GM12892 (cell line): ENCODE data around the gene PLEKHA5.
"Not testable (repeated sequence)": the region's sequence is repeated elsewhere in the genome, so short reads cannot be mapped to it uniquely, and the experiment has no call there.

Source experiments
- POLR2A ChIP-seq: IDR thresholded peaks from 2 replicates; pipeline ENCODE4 v1.6.1; 2011; ENCODE audit warnings: low read depth, low read length, control low read depth
- POLR2AphosphoS5 ChIP-seq: IDR thresholded peaks from 2 replicates; pipeline ENCODE4 v1.6.1; 2011; ENCODE audit warnings: low read depth, low read length, control low read depth
- TAF1 ChIP-seq: IDR thresholded peaks from 2 replicates; pipeline ENCODE4 v1.6.1; 2011; ENCODE audit warnings: low read depth, mild to moderate bottlenecking, control low read depth, low read length, borderline replicate concordance

DNA sequence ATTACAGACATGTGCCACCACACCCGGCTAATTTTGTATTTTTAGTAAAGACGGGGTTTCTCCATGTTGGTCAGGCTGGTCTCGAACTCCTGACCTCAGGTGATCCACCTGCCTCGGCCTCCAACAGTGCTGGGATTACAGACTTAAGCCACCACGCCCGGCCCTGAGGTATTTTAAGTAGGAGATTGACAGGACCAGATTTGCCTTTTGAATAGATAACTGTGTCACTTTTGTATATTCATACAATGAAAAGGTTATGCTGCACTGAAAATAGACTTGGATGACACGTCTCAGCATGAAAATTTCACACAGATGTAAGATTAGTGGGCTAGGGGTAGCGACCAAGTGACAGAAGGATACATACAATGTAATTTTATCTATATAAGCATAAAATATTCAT, 263.1 kb downstream of the PLEKHA5 start:
- TF ChIP-seq POLR2AphosphoS5, POLR2A, TAF1: not testable (repeated sequence)
